ENCODE results near the gene GPN2.
"Not testable (repeated sequence)": the region's sequence is repeated elsewhere in the genome, so short reads cannot be mapped to it uniquely, and the experiment has no call there.

Gene GPN2

GRCh38 chr1:26877326-26877725 lies 12.8 kb downstream of the GPN2 start:
- no peaks in the 10 kb centered on the region for H3K4me1 ChIP-seq (ENCODE audit: control insufficient read depth, insufficient read depth, low read length)
- H3K9me3 ChIP-seq (ENCODE audit: control insufficient read depth, insufficient read depth, low read length) = no peaks in the 10 kb centered on the region
- no peaks in the 10 kb centered on the region; the same call in 1 of the 2 replicates for H3K27me3 ChIP-seq (ENCODE audit: control insufficient read depth, insufficient read depth, low read length)
- H3K27ac ChIP-seq (ENCODE audit: low read length) = no peak overlapping the region
- H3K4me3 ChIP-seq (ENCODE audit: low read length) = no peak overlapping the region
- DNase-seq (ENCODE audit: low read depth, low spot score) = no peak
- WGBS (ENCODE audit: insufficient coverage, insufficient read length) = no CpG with 5 or more reads among the region's 2 CpGs
- H3K36me3 ChIP-seq (ENCODE audit: control insufficient read depth, insufficient read depth, low read length) = peaks cover 5% of the 10 kb centered on the region; the same call in 1 of the 2 replicates

GRCh38 chr1:26874896-26875295 lies 15.2 kb downstream of the GPN2 start:
- no CpG with 5 or more reads among the region's 4 CpGs for WGBS (ENCODE audit: insufficient coverage, insufficient read length)
- Histone ChIP-seq H3K36me3 (ENCODE audit: control insufficient read depth, insufficient read depth, low read length) (peaks cover 4% of the 10 kb centered on the region; the same call in 1 of the 2 replicates), H3K27me3 (ENCODE audit: control insufficient read depth, insufficient read depth, low read length) (no peaks in the 10 kb centered on the region; the same call in 1 of the 2 replicates), H3K9me3 (ENCODE audit: control insufficient read depth, insufficient read depth, low read length) (no peaks in the 10 kb centered on the region), H3K27ac (ENCODE audit: low read length) (no peak overlapping the region), H3K4me3 (ENCODE audit: low read length) (no peak overlapping the region), H3K4me1 (ENCODE audit: control insufficient read depth, insufficient read depth, low read length) (no peaks in the 10 kb centered on the region; the same call in 1 of the 2 replicates)
- no peak for DNase-seq (ENCODE audit: low read depth, low spot score)

- DNase-seq (ENCODE audit: low read depth, low spot score); H3K9me3 ChIP-seq (ENCODE audit: control insufficient read depth, insufficient read depth, low read length); H3K27ac ChIP-seq (ENCODE audit: low read length); H3K36me3 ChIP-seq (ENCODE audit: control insufficient read depth, insufficient read depth, low read length); H3K27me3 ChIP-seq (ENCODE audit: control insufficient read depth, insufficient read depth, low read length); H3K4me1 ChIP-seq (ENCODE audit: control insufficient read depth, insufficient read depth, low read length); H3K4me3 ChIP-seq (ENCODE audit: low read length): not testable (repeated sequence)
- WGBS (ENCODE audit: insufficient coverage, insufficient read length) = no CpG with 5 or more reads among the region's 2 CpGs
These were observed 17.0 kb downstream of the GPN2 start for GRCh38 chr1:26873097-26873496.

- peak overlapping the region; percentile 54; the same call in 1 of the 2 replicates for H3K4me3 ChIP-seq (ENCODE audit: low read length)
- H3K27ac ChIP-seq (ENCODE audit: low read length) = no peak overlapping the region
- DNase-seq (ENCODE audit: low read depth, low spot score) = peak; percentile 74
- peaks cover 5% of the 10 kb centered on the region; the same call in 1 of the 2 replicates for H3K4me1 ChIP-seq (ENCODE audit: control insufficient read depth, insufficient read depth, low read length)
- no peaks in the 10 kb centered on the region; the same call in 1 of the 2 replicates for H3K27me3 ChIP-seq (ENCODE audit: control insufficient read depth, insufficient read depth, low read length)
- H3K9me3 ChIP-seq (ENCODE audit: control insufficient read depth, insufficient read depth, low read length) = no peaks in the 10 kb centered on the region
- no peaks in the 10 kb centered on the region for H3K36me3 ChIP-seq (ENCODE audit: control insufficient read depth, insufficient read depth, low read length)
- WGBS (ENCODE audit: insufficient coverage, insufficient read length) = no CpG with 5 or more reads among the region's 75 CpGs
These were observed 25.2 kb downstream of the GPN2 start for GRCh38 chr1:26864610-26865480.

GRCh38 chr1:26863685-26864077 lies 26.4 kb downstream of the GPN2 start:
- WGBS (ENCODE audit: insufficient coverage, insufficient read length) = no CpG with 5 or more reads among the region's 20 CpGs

GRCh38 chr1:26862781-26863684 lies 27.1 kb downstream of the GPN2 start, which contains the start of gene SFN:
Gene SFN (plus strand): TSS chr1:26863149. CDS start chr1:26863213, 64 bp downstream.
- no peak within 1 kb of the TSS for H3K27ac ChIP-seq (ENCODE audit: low read length)
- no CpG with 5 or more reads among the region's 37 CpGs for WGBS (ENCODE audit: insufficient coverage, insufficient read length)
- no peaks in the 10 kb centered on the region; the same call in 1 of the 2 replicates for H3K27me3 ChIP-seq (ENCODE audit: control insufficient read depth, insufficient read depth, low read length)
- H3K36me3 ChIP-seq (ENCODE audit: control insufficient read depth, insufficient read depth, low read length) = no peaks in the 10 kb centered on the region
- no peaks in the 10 kb centered on the region for H3K9me3 ChIP-seq (ENCODE audit: control insufficient read depth, insufficient read depth, low read length)
- no peak for DNase-seq (ENCODE audit: low read depth, low spot score)
- no peak within 1 kb of the TSS for H3K4me3 ChIP-seq (ENCODE audit: low read length)
- H3K4me1 ChIP-seq (ENCODE audit: control insufficient read depth, insufficient read depth, low read length) = peaks cover 5% of the 10 kb centered on the region; the same call in 1 of the 2 replicates

More at GRCh38 chr1:26863685-26864077, 26.4 kb downstream of the GPN2 start:
- H3K36me3 ChIP-seq (ENCODE audit: control insufficient read depth, insufficient read depth, low read length) = no peaks in the 10 kb centered on the region
- no peak overlapping the region for H3K27ac ChIP-seq (ENCODE audit: low read length)
- no peak for DNase-seq (ENCODE audit: low read depth, low spot score)
- H3K9me3 ChIP-seq (ENCODE audit: control insufficient read depth, insufficient read depth, low read length) = no peaks in the 10 kb centered on the region
- no peak overlapping the region for H3K4me3 ChIP-seq (ENCODE audit: low read length)
- no peaks in the 10 kb centered on the region; the same call in 1 of the 2 replicates for H3K27me3 ChIP-seq (ENCODE audit: control insufficient read depth, insufficient read depth, low read length)
- H3K4me1 ChIP-seq (ENCODE audit: control insufficient read depth, insufficient read depth, low read length) = peaks cover 5% of the 10 kb centered on the region; the same call in 1 of the 2 replicates

- H3K27ac ChIP-seq (ENCODE audit: low read length) = no peak overlapping the region
These were observed 28.1 kb downstream of the GPN2 start for GRCh38 chr1:26861889-26862378.

GRCh38 chr1:26861286-26861701 lies 28.8 kb downstream of the GPN2 start:
- H3K27ac ChIP-seq (ENCODE audit: low read length) = no peak overlapping the region
- no peaks in the 10 kb centered on the region for H3K36me3 ChIP-seq (ENCODE audit: control insufficient read depth, insufficient read depth, low read length)
- no peaks in the 10 kb centered on the region; the same call in 1 of the 2 replicates for H3K27me3 ChIP-seq (ENCODE audit: control insufficient read depth, insufficient read depth, low read length)
- DNase-seq (ENCODE audit: low read depth, low spot score) = no peak
- no peak overlapping the region for H3K4me3 ChIP-seq (ENCODE audit: low read length)
- WGBS (ENCODE audit: insufficient coverage, insufficient read length) = no CpG with 5 or more reads among the region's 5 CpGs
- peaks cover 10% of the 10 kb centered on the region for H3K4me1 ChIP-seq (ENCODE audit: control insufficient read depth, insufficient read depth, low read length)
- no peaks in the 10 kb centered on the region for H3K9me3 ChIP-seq (ENCODE audit: control insufficient read depth, insufficient read depth, low read length)

More at GRCh38 chr1:26861889-26862378, 28.1 kb downstream of the GPN2 start:
- Histone ChIP-seq H3K4me1 (ENCODE audit: control insufficient read depth, insufficient read depth, low read length) (peaks cover 8% of the 10 kb centered on the region), H3K9me3 (ENCODE audit: control insufficient read depth, insufficient read depth, low read length) (no peaks in the 10 kb centered on the region), H3K36me3 (ENCODE audit: control insufficient read depth, insufficient read depth, low read length) (no peaks in the 10 kb centered on the region), H3K27me3 (ENCODE audit: control insufficient read depth, insufficient read depth, low read length) (no peaks in the 10 kb centered on the region; the same call in 1 of the 2 replicates), H3K4me3 (ENCODE audit: low read length) (no peak overlapping the region)
- WGBS (ENCODE audit: insufficient coverage, insufficient read length) = no CpG with 5 or more reads among the region's 7 CpGs
- DNase-seq (ENCODE audit: low read depth, low spot score) = no peak

GRCh38 chr1:26858891-26859640 lies 31.0 kb downstream of the GPN2 start:
- Histone ChIP-seq H3K9me3 (ENCODE audit: control insufficient read depth, insufficient read depth, low read length) (no peaks in the 10 kb centered on the region), H3K27ac (ENCODE audit: low read length) (no peak overlapping the region), H3K27me3 (ENCODE audit: control insufficient read depth, insufficient read depth, low read length) (no peaks in the 10 kb centered on the region; the same call in 1 of the 2 replicates), H3K36me3 (ENCODE audit: control insufficient read depth, insufficient read depth, low read length) (no peaks in the 10 kb centered on the region; the same call in 1 of the 2 replicates), H3K4me3 (ENCODE audit: low read length) (no peak overlapping the region), H3K4me1 (ENCODE audit: control insufficient read depth, insufficient read depth, low read length) (peaks cover 9% of the 10 kb centered on the region)
- DNase-seq (ENCODE audit: low read depth, low spot score) = no peak
- no CpG with 5 or more reads among the region's 7 CpGs for WGBS (ENCODE audit: insufficient coverage, insufficient read length)

Measured in iPS DF 6.9 (cell line).